GM21529 (cell line): ENCODE data around the gene RFX7.

Experiments
- ATAC-seq: cut with Tn5 transposase; IDR thresholded peaks from one replicate; pipeline ENCODE4 v1.9.1; 2021; ENCODE audit not compliant: unreplicated experiment

Gene RFX7

DNA sequence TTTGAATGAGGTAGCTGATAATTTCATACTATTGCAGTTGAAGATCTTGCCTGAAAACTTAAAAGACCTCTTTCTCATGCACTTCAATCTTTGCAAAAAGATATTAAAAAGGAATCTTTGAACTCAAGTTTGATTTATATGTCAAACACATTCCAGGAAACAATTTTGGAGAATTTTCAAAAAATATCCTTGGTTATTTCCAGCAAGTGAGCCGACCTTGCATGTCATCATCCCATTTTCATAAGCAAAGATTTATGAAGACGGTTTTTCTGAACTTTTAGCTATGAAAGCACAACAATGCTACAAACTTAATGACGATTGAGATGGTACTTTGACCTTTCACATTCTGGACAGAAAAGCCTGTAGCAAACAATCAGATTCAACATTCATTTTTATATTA is 95.6 kb downstream of the RFX7 start:
- ATAC-seq: no peak

DNA sequence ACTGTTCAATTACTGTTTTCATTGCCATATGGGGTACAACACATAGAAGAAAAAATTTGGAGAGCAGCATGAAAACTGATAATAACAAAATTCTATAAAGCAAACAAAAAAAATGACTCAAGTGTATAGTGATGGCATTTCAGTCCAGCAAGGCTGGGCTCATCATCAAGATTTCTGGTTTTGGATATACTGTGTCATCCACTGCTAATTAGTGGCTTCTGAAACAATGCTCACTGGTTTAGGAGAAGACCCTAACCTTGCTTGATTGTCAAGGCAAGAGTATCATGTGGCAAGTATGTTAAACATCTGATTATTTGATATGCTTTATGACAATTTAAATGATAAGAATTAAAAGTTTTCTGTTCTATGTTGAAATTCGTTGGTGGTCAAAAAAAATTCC is 96.9 kb downstream of the RFX7 start:
- ATAC-seq: no peak

DNA sequence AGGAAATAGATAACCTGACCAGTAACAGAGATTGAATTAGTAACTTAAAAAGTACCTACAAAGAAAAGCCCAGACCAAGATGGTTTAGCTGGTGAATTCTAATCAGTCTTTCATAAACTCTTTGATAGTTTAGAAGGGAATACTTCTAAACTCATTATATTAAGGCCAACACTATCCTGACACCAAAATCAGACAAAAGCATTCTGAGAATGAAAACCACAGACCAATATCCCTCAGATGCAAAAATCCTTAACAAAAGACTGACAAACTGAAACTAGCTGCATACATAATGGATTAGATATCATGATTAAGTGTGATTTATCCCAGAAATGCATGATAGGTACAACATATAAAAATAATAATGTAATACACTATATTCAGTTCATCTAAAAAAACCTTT is 115.6 kb downstream of the RFX7 start:
- ATAC-seq: no peak

DNA sequence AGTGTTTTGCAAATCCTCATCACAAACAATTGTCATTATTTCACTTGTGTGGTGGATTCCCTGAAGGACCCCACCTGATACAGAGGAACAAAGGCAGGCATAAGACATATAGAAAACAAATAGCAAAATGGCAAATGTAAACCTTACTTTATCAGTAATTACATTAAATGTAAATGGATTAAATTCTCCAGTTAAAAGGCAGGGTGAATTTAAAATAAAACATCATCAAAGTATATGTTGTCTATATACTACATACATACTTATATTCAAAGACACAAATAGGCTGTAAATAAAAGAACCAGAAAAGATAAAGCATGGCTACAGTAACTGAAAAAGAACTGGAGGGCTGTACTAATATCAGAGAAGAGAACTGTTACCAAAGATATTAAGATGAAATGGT is 117.3 kb downstream of the RFX7 start:
- no peak for ATAC-seq

DNA sequence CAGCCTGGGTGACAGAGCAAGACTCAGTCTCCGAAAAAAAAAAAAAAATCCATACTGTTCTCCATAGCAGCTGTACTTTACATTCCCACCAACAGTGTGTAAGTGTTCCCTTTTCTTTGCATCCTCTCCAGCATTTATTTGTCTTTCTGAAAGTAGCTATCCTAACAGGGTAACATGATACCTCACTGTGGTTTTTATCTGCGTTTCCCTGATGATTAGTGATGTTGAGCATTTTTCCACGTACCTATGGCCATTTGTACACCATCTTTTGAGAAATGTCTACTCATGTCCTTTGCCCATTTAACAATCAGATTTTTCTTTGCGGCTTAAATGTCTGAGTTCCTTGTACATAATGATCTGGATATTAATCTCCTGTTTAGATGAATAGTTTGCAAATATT is 119.3 kb downstream of the RFX7 start:
- ATAC-seq: no peak

DNA sequence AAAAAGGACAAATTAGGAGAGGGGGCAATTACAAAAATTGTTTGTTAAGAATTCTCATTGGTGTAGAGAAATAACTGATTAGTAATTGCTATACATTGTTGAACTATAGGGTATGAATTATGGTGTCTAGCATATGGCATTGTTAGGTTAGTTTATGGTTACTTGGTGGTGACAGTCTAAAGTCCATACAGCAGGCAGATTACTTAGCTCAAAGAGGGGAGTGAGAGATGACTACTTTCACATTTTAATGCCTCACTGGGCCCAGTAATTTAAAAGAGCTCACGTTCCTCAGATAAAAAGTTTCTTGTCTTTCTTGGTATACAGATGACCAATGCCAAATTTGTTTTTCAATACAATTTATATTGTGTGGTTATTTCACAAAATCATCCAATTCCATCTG is 137.8 kb downstream of the RFX7 start:
- no peak for ATAC-seq

DNA sequence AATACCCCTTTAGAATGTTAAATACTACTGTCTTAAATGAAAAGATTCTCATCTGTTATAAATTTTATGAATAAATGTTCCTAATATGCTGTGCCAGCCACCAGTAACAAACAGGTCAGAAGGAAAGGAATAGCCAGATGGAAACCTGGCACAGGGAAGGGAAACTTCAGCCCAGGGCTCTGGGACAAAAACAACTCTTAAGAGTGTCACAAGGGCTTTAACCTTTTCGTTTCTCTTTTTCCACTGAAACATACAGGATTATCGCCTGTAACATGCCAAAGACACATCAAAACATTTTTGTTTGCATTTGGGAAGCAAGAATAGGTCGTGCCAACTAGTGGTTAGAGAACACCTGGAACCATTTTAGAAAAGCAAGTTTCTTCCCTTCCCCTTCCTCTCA is 141.2 kb downstream of the RFX7 start:
- no peak for ATAC-seq

DNA sequence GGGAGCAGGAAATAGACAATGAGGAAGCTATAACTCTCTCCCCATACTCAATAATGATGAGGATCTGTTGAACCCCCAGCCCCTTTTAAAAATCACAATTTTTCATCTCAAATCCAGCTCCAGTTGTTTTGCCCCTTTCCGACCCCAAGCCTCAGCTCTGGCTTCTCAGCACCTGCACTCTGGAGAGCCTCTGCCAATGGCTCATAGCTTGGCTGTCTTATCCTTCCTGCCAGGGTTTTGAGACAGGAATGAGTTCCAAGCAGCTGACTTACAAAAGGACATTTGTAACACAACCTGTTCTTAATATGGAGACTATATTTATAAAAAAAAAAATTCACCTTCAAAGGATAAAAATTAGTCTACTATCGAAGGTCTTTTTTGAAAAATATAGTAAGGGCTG is 144.4 kb downstream of the RFX7 start:
- ATAC-seq: no peak

DNA sequence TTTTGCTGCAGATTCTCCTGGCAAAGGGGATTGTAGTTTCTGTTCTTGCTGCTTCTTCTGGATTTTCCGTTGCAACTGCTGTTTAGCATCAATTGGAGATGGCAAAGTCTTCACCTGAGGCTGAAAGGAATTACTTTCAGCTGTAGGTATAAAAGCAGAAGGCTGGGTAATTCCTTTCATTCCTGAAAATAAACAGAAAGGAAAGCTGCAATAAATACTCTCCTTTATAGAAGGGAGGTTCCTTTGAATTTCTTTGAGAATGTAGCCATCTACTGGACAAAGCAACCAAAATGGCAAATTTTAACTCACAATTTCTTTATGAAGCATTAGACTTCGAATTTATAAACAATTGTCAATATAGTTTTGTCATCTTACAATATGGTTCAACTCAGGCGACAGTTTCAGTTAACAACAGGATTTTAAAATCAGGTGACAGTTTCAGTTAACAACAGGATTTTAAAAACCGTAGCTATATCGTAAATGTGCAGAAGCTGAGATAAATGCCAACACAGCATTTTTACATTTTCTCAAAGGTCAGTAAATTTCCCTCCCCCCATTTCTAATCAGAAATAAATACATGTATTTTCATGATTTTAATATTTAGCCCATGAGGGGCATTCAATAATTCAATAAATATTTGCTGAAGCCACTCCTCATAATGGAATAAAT is 145.3 kb downstream of the RFX7 start:
- no peak for ATAC-seq

DNA sequence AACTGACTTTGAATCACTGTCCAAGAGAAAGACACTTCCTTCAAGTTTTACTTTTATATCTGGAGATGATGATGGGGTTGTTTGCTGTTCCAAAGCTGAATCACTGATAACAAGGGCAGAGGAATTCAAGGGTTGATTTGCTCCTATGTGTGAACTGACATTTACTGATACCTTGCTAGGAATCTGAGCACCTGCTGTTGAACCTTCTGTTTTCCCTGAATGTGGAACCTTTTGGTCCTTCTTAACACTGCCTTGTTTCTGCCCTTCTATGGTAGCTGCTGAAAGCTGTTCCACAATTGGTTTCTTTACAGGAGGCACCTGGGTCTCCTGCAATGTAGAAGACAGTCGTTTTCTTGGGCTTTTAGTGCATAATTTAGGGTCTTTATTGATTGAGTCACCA is 148.3 kb downstream of the RFX7 start:
- ATAC-seq: no peak

DNA sequence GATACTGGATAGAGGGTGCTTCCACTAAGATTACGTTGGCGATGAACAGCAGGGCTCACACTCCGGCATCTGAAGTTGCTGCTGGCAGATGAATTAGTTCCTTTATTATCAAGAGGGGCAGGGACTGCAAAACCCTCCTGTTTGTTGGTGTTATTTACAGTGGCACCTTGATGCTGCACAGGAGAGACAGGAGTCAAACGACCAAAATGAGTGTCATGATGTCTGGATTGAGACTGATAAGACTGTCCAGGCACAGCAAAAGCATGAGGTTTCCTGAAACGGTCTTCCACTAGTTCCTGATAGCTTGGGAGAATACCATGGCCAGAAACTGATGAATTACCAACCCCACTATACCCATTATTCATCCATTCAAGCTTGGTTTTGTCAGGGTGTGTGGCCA is 149.5 kb downstream of the RFX7 start:
- no peak for ATAC-seq

DNA sequence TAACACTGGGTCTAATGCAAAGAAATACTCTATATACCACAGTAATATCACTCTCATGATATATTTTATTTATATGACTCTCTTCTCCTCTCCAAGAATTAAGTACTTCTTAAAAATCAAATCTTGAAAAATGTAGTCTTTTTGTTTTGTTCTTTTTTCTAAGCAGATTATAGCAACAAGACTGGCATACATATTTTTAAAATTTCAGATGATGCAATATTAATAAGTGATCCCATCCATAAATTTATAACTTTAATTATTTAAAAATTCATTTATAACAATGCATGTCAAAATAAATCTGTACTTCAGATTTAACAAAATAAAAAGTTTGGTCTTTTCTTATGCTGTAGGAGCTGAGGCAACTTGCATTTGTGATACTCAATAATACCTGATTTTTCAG is 155.3 kb downstream of the RFX7 start:
- no peak for ATAC-seq

DNA sequence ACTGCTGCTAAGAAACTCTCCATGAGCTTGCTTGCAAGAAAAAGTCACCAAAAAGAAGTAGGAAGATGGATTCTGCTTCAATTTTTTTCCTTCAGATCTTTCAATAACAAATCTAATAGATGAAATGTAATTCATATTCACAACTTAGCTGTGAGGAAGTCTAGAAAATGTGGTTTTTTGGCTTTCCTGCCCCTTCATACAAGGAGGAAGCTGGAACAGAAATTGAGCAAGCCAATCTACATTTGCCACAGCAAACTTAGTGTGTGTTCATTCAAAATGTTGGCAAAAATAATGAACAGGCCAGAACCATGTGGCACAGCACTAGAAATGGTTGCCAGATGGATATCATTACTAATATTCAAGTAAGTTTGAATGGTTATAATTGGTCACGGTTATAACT is 157.1 kb downstream of the RFX7 start:
- no peak for ATAC-seq

DNA sequence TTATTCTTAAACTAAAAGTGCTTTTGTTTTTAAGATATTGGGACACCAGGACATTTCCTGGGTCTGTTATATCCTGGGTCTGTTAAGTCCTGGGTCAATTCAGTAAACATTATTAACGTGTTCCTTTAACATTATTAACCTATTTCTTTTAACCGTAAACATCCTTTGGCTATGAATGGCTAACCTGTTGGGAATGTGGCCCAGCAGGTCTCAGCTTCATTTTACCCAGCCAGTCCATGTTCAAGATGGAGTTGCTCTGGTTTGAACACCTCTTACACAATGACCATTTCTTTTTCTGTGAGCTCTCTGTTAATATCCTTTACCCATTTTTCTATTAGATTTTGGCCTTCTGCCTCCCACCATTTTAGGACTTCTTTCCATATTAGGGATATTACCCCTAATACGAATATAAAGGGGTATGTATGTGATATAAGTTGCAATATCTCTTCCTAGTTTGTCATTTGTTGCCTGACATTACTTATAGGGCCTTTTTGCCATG is 161.4 kb downstream of the RFX7 start:
- no peak for ATAC-seq

DNA sequence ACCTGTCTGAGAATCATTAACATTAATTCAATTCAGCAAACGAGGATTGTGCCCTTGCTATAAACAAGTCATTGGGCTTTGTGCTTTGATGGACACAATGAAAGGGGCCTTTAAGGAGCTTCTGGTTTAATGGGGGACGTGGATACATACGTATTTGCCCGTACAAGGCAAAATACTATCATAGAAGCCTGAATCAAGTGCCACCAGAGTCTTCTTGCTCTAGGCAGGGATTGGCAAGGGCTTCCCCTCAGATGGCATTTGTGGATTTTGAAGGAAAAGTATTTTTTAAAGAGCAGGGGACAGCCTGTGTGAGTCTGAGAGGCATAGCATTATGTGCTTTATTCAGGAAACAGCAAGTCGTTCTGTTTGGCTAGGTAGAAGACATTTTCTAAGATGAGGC is 166.6 kb downstream of the RFX7 start:
- ATAC-seq: no peak

DNA sequence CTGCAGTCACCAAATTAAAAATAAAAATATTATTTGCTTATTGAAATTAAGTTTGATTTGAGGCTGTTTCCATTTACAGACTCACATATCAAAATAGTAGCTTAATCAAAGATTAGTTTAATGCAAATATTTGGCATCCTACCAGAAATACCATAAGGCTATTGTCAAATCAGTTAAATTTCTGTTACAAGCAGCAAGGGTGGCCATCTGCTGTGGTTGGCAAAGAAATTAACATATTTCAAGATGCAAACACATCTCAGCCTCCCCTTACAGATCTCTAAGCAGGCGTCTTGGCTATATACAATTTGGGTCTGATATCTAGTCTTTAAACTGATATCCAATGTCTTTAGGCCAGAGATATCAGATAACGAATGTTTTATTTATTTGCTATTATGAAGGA is 167.0 kb downstream of the RFX7 start:
- ATAC-seq: no peak

DNA sequence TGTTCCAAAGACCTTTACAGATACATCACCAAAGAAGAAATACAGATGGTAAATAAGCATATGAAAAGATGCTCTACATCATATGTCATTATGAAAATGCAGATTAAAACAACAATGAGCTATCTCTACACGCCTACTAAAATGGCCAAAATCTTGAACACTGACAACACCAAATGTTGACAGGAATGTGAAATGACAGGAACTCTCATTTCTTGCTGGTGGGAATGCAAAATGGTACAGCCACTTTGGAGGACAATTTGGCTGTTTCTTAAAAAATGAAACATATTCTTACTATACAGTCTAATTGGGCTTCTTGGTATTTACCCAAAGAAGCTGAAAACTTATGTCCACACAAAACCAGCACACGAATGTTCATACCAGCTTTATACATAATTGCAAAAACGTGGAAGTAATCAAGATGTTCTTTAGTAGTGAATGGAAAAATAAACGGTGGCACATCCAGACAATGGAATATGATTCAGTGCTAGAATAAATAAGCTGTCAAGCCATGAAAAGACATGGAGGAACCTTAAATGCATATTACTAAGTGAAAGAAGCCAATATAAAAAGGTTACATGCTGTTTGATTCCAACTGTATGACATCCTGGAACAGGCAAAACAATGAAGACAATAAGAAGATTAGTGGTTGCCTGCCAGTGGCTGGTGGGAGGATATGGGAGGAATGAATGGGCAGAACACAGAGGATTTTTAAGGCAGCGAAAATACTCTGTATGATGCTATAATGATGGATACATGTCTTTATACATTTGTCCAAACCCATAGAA is 169.0 kb downstream of the RFX7 start:
- no peak for ATAC-seq

DNA sequence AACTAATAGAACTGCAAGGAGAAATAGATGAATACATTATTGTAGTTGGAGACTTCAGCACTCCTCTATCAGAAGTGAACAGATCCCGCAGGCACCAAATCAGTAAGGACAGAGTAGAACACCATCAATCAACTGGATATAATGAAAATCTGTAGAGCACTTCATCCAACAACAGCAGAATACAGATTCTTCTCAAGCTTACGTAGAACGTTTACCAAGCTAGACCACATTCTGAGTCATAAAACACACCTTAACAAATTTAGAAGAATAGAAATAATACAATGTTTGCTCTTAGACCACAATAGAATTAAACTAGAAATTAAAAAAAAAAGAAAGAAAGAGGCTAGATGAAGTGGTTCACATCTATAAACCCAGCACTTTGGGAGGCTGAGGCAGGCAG is 179.5 kb downstream of the RFX7 start:
- no peak for ATAC-seq

DNA sequence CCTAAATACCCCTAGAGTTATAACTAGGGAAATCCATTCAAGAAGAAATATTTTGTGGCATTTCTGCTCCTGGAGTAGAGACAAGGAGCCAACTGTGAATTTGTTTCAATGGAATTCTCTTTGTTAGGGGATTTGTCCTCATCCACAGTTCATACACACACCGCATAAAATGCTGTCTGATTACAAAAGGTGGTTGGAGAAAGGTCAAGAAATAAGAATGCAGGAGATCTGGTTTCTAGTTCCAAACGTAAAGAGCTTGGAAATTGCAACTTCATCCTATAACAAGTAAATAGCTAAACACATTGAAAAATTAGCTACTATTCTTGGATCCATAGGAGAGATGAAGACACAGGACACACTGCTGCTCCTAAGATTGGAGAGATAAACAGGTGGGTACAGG is 184.0 kb downstream of the RFX7 start:
- no peak for ATAC-seq

DNA sequence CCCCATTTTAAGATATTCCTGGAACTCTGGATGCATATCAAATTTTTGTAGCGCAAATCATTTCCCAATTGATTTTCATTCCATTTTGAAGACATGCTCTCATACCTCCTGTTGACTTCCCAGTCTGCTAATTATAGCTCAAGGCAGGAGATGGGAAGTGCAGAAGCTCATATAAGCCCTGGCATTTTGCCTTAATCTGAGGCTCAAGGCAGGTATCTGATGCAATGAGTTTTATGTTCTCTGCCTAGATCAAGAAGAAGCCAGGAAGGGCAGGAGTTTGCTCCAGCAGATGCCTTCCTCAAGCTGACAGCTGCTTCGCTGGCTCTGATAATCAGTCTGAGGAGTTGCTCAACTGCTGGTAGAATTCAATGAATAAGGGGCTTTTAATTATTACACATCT is 184.7 kb downstream of the RFX7 start:
- no peak for ATAC-seq

DNA sequence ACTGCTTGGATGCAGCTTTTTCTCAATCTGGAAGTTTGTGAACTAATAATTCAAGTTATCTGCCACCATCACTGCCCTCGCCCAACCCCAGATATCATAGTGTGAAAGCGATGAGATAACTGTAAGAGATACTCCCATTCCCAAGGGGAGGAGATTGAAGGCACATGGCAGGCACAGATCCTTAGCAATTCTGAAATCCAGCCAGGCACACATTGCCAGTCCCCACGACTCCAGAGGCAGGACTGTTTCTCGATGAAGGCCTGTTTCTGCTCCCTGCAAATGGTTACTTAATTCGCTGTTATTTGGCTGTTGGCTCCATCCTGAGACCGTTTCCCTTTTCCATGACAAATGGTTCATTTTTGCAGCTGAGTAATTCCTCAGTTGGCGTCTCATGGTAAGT is 187.1 kb downstream of the RFX7 start:
- ATAC-seq: no peak

DNA sequence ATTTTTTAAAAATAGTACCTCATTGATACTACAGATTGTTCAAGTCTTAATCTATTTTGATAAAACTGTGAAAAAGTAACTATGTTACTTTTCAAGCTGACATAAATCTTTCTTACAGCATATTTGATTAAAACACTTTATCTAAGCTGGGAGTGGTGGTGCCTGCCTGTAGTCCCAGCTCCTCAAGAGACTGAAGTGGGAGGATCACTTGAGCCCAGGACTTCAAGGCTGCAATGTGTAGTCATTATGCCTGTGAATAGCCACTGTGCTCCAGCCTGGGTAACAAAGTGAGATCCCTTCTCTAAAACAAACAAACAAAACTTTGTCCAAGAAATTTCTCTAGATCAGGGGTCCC is 190.7 kb downstream of the RFX7 start:
- no peak for ATAC-seq
